Measurements from ENCODE around the gene GID8.
"Not testable (repeated sequence)": the region's sequence is repeated elsewhere in the genome, so short reads cannot be mapped to it uniquely, and the experiment has no call there.

The GID8 gene

DNA sequence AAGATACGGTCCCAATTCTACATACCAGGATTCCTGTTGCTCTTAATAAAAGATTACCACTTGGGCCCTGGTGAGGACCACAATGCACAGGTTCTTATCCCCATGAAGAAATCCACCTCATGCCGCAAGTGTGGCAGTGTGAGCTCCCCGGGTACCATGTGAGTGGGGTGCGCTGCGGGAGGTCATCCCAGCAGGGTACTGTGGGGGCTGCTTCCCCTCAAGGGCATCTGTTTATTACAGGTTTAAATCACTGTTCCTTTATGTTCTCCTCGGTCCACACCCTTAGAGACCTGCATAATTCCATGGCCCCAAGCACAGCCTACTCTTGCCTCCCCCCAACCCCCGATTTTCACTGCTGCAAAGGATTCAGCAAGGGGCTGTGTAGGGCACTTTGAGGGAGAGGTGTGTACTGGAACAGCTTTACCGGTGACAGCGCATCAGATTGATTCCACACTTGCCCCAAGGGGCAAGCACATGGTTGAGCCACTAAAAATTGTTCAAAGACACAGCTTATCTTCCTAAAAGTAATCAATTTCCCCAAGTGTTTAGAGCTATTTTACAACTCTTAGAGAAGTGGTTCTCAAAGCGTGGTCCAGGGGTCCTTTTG lies 17.8 kb upstream of the GID8 start:
- no peak for DNase-seq (ENCODE audit: extremely low read depth, insufficient read length)
- Histone ChIP-seq H3K36me3 (ENCODE audit: control insufficient read depth, insufficient read depth, low read length) (0 out of 2 replicates have a peak, but pooled peaks cover 2% of the 10 kb centered on the region), H3K27me3 (replicated peaks; ENCODE audit: control insufficient read depth, insufficient read depth, low read length) (no peaks in the 10 kb centered on the region), H3K4me3 (replicated peaks; ENCODE audit: low read depth, low read length) (no peak overlapping the region)
- TF ChIP-seq CTCF (IDR thresholded peaks at IDR 0.05; ENCODE audit: insufficient read depth, low read length, poor library complexity, severe bottlenecking): no peak

DNA sequence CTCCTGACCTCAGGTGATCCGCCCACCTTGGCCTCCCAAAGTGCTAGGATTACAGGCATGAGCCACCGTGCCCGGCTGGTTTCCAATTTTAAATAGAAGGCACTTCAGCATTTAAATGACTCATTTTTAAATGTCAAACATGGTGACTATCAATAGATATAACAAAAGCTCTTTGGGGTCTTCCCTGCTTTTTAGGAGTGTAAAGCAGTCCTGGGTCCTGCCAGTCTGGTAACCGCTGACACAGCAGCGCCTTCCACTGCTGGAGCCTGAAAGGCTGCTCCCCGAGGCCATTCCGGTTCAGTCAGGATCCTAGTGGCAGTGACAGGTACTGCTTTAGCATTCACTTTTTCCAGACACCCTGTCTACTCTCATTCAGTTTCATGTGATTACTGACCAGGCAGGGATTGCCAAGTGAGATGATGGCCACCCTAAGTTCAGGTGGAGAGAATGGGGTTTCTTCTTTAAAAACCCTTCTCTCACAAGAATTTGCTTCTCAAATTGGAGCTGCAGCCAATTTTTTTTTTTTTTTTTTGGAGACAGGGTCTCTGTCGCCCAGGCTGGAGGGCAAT lies 16.7 kb upstream of the GID8 start:
- Histone ChIP-seq H3K27me3 (replicated peaks; ENCODE audit: control insufficient read depth, insufficient read depth, low read length) (no peaks in the 10 kb centered on the region), H3K36me3 (ENCODE audit: control insufficient read depth, insufficient read depth, low read length) (0 out of 2 replicates have a peak, but pooled peaks cover 2% of the 10 kb centered on the region), H3K4me3 (replicated peaks; ENCODE audit: low read depth, low read length) (no peak overlapping the region)
- TF ChIP-seq CTCF (IDR thresholded peaks at IDR 0.05; ENCODE audit: insufficient read depth, low read length, poor library complexity, severe bottlenecking): peak; percentile 33
- no peak for DNase-seq (ENCODE audit: extremely low read depth, insufficient read length)

DNA sequence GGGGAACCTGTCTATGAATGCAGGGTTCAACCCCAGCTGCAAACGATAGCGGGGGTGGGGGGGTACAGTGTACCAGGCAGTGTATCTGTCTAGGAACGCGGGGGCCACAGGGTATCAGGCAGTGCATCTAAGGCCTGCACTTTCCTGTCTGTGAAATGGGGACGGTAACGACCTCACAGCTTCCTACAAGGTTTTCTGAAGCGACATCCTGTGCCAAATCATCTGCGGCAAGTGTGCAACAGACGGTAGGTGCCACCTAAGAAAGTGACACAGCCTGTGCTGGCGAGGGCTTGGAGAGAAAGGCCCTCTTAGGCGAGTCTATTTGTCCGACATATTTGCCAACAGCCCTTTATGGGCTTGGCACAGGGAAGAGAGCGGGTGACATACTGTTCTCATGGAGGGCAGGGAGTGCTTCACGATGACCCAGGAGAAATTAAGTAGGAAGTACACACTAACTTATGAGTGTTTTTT lies 15.5 kb upstream of the GID8 start:
- Histone ChIP-seq H3K36me3 (ENCODE audit: control insufficient read depth, insufficient read depth, low read length) (0 out of 2 replicates have a peak, but pooled peaks cover 2% of the 10 kb centered on the region), H3K27me3 (replicated peaks; ENCODE audit: control insufficient read depth, insufficient read depth, low read length) (no peaks in the 10 kb centered on the region), H3K4me3 (replicated peaks; ENCODE audit: low read depth, low read length) (peak overlapping the region; percentile 32)
- no peak for DNase-seq (ENCODE audit: extremely low read depth, insufficient read length)
- TF ChIP-seq CTCF (IDR thresholded peaks at IDR 0.05; ENCODE audit: insufficient read depth, low read length, poor library complexity, severe bottlenecking): no peak

- not testable (repeated sequence) for H3K27me3 ChIP-seq (replicated peaks; ENCODE audit: control insufficient read depth, insufficient read depth, low read length); H3K4me3 ChIP-seq (replicated peaks; ENCODE audit: low read depth, low read length); H3K36me3 ChIP-seq (ENCODE audit: control insufficient read depth, insufficient read depth, low read length); DNase-seq (ENCODE audit: extremely low read depth, insufficient read length)
Observed at GRCh38 chr20:62923059-62923668, 14.8 kb upstream of the GID8 start.

DNA sequence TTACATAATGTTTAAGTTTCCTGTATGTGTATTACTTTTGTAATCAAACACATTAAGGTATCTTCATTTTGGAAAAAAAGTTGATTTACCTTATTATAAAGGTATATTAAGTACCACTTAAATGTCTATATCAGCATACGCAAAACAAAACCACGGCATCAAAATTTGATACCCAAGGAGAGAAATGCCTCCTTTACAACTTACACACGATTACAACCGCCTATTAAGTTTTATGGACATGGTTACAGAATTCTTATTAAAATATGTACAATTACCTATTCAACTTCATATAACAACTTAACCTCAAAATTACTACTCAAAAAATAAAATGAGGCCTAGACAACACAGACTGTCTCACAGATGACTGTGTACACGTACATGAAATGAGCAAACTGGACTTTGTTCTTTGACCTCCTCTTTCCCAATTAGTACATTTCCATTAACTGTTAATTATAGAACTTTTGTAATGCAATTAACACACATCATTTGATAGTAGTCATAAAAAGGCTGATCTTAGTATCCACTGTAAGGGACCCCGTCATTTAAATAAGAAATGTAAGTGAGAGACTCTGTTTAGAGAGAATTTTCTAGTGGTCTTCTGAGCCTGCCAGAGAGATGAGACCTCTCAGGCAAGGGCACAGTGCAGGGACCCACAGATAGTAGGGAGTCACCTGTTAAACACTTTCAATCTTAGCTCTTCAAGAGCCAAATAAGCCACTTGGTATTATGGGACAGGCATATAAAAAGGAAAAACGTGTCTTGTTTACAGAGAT lies 14.1 kb upstream of the GID8 start:
- peak overlapping the region; percentile 28 for H3K4me3 ChIP-seq (replicated peaks; ENCODE audit: low read depth, low read length)
- no peak for DNase-seq (ENCODE audit: extremely low read depth, insufficient read length)
- no peaks in the 10 kb centered on the region for H3K36me3 ChIP-seq (ENCODE audit: control insufficient read depth, insufficient read depth, low read length)
- H3K27me3 ChIP-seq (replicated peaks; ENCODE audit: control insufficient read depth, insufficient read depth, low read length): no peaks in the 10 kb centered on the region
- TF ChIP-seq CTCF (IDR thresholded peaks at IDR 0.05; ENCODE audit: insufficient read depth, low read length, poor library complexity, severe bottlenecking): no peak
